Activated CD8-positive, alpha-beta memory T cell treated with anti-CD3 and anti-CD28 coated beads, Interleukin-2, amount 50 U/mL, for 1 hour (primary cell): Measurements from ENCODE around the gene PEX16.

ENCODE experiments used
- DNase-seq: peaks from one replicate; pipeline ENCODE4 v3.0.0-alpha.2; 2020; ENCODE audit errors: extremely low read depth

The PEX16 gene

DNA sequence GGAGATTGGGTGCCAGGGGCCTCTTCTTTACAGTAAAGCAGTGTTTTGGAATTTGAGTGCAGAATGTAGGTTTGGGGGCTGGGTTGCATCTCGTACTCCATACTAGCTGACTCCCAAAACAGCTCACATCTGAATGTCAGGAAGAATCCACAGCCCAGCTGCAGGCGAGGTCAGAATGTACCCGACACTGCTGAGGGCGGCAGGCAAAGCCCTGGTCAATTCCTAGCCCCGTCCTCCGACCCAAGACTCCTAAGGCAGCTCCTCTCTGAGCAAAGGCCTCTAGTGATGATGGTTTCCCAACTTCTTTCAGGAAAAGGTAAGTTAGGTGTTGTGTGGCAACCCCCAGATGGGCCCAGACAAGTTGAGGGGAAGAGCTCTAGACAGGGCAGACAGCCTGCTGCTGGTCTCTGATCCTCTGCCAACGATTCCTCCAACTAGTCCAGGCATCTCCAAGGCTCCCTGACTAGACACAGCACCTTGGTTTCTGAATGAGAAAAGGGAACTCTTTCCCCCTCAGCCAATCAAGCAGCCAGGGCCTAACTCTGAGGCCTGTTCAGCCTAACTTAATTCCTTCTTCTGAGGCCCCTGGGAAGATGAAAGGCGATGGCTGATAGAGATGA, 13.4 kb upstream of the PEX16 start:
- no peak for DNase-seq

DNA sequence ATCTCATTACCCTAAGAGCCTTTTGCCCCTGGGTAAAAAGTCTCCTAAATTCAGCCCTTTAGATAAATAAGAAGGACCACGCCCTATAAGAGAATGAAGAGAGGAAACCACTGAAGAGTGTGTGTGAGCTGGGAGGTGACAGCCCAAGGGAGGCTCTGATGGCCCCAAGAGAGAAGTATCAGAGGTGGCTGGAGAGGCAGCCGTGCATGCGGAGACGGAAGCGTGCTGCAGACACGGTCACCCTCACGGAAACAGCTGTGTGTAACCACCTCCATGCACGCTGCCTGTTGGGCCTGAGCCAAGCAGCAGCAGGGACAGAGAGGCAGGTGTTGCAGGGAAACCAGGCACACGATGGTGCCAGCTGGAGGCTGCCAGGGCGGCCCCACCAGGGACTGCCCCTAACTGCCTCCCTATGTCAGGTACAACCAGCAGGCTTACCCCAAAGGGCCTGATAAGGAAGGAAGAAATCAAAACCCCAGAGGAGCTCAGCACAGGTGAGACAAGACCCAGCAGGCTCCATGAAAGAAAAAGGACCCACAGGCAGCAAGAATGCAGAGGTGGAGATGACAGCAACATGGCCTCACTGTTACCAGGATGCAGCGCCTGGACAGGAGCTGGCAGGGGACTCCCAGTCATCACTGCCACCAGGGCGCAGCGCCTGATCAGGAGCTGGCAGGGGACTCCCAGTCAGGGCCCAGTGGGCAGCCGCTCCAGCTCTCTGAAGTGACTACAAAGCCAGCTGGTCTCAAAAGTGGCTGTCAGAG, 12.5 kb upstream of the PEX16 start:
- no peak for DNase-seq

DNA sequence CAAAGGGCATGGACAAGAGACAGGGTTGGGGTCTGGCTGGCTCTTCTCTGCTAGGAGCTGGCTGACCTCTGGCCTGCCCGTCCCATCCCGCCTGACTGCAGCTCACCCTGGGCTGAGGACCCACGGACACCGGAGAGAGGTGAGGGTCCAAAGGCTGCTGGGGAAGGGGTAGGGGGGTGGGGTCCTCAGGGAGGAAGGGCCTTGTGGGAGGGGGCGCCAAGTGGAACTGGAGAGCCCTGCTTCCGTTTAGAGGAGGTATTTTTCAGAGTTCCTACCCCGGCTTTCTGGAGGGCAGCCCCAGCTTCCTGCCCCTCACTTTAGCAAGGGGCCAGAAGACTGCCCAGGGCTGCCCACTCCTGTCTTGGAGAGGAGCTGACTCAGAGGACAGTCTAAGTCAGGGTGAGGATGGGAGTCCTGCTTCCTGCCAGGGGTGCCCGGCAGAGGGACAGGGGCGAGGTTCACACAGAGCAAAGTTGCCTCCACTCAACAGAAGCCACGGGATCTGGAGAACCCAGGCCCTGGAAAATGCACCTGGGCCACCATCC, 11.9 kb upstream of the PEX16 start:
- DNase-seq = no peak

DNA sequence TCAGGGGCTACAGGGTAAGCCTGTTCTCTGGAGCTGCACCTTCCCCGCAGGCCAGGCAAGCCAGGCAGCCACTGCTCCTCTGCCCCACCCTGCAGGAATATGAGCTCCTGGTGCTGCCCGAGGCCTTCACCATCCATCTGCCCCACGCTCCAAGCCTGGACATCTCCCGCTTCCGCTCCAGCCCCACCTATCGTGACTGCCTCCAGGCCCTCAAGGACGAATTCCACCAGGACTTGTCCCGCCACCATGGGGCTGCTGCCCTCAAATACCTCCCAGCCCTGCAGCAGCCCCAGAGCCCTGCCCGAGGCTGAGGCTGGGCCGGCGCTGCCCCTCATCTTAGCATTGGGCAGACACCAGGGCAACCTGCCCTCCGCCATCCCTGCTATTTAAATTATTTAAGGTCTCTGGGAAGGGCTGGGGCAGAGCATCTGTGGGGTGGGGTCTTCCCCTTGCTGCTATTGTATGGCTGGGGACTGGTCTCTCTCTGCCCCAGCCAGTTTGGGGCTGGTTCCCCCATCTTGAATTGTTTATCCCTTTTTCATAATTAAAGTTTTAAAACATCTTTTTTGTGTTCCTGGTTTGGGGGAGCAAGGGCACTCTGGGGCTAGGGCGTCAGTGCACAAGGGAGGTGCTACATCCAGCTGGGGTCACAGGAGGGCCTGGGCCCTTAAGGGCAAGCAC, 11.0 kb upstream of the PEX16 start:
- no peak for DNase-seq

DNA sequence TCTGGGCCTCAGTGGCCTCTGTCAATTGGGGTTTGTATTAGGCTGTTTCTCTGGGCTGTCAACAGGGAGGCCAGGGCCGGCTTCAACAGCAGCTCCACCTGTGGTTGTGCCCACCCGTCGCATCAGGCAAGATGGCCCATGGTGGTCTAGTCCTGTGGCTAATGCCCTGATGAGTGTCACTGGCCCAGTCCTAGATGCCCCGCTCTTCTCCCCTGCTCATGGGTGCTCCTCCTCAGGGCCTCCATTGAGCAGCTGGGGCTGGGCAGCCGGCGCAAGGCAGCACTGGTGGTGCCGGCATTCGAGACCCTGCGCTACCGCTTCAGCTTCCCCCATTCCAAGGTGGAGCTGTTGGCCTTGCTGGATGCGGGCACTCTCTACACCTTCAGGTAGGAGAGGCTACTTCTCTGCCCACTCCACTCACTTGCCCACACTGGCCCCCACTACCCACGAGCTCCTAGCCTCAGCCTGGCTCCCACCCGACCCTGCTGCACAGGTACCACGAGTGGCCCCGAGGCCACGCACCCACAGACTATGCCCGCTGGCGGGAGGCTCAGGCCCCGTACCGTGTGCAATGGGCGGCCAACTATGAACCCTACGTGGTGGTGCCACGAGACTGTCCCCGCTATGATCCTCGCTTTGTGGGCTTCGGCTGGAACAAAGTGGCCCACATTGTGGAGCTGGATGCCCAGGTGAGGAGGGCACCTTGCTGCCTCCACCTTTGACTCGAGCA, 10.2 kb upstream of the PEX16 start:
- no peak for DNase-seq

DNA sequence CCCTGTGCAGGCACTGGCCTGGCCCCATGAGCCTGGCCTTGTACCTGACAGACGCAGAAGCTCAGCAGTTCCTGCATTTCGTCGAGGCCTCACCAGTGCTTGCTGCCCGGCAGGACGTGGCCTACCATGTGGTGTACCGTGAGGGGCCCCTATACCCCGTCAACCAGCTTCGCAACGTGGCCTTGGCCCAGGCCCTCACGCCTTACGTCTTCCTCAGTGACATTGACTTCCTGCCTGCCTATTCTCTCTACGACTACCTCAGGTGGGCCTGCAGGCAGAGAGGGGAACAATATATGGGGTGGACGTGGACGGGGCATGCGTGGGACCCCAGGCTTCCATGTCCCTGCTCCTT, 9.6 kb upstream of the PEX16 start:
- no peak for DNase-seq

DNA sequence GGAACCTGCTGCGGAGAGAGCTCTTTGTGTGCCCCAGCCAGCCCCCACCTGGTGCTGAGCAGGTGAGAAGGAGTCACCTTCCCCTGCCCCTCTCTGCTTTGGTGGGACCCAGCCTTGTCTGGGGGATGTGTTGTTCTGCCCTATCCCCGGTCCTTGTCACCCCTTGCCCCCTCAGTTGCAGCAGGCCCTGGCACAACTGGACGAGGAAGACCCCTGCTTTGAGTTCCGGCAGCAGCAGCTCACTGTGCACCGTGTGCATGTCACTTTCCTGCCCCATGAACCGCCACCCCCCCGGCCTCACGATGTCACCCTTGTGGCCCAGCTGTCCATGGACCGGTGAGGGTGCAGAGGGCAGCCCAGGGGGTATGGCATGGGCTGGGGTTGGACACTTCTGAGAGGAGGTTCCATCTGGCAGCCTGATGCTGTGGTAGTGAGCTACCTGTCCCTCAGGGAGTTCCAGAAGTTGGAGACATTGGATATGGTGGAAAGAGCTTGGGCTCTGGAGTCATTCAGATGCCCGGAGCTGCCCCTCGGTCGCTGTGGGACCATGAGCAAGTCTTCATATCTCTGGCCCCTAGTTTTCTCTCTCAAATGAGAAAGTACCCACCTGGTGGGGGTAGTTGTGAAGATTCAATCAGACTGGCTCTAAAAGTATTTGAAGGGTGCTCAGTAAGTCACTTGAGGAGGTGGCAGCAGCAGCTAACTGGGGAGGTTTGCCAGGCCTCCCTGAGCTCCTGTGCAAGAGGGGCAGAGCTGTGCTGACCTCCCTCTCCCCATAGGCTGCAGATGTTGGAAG, 9.1 kb upstream of the PEX16 start:
- no peak for DNase-seq

DNA sequence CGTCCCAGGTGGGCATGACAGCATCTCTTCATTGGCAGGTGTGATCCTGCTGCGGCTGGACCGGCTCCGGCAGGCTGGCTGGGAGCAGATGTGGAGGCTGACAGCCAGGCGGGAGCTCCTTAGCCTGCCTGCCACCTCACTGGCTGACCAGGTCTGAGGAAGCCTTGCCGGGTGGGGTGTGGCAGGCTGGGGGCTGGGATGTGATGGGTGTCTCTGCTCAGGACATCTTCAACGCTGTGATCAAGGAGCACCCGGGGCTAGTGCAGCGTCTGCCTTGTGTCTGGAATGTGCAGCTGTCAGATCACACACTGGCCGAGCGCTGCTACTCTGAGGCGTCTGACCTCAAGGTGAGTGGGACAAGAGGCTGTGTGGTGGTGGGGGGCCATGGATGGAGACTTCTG, 8.3 kb upstream of the PEX16 start:
- no peak for DNase-seq

DNA sequence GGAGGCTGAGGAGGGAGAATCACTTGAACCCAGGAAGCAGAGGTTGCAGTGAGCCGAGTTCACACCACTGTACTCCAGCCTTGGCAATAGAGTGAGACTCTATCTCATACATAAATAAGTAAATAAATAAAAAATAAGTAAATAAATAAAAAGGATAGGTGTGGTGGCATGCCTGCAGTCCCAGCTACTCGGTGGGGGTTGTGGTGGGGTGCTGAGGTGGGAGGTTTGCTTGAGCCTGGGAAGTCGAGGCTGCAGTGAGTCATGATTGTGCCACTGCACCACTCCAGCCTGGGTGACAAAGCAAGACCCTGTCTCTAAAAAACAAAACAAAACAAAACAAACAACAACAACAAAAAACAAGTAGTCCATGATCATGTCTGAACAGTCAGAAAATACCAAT, 7.9 kb upstream of the PEX16 start:
- DNase-seq = no peak

DNA sequence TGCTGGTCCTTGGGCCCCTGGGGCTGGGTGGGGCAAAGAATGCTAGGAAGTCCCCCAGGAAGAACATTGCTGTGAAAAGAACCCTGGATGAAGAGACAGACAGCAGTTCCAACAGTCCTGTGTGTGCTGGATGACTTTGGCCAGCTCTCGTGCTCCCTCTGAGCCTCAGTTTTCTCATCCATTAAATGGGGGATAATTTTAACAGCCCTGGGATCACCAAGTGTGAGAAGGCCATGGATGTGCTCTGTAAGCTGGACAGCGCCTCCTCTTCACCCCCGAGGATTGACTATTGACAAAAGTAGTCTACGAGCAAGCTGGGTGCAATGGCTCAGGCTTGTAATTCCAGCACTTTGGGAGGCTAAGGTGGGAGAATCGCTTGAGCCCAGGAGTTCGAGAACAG, 7.2 kb upstream of the PEX16 start:
- DNase-seq = no peak

DNA sequence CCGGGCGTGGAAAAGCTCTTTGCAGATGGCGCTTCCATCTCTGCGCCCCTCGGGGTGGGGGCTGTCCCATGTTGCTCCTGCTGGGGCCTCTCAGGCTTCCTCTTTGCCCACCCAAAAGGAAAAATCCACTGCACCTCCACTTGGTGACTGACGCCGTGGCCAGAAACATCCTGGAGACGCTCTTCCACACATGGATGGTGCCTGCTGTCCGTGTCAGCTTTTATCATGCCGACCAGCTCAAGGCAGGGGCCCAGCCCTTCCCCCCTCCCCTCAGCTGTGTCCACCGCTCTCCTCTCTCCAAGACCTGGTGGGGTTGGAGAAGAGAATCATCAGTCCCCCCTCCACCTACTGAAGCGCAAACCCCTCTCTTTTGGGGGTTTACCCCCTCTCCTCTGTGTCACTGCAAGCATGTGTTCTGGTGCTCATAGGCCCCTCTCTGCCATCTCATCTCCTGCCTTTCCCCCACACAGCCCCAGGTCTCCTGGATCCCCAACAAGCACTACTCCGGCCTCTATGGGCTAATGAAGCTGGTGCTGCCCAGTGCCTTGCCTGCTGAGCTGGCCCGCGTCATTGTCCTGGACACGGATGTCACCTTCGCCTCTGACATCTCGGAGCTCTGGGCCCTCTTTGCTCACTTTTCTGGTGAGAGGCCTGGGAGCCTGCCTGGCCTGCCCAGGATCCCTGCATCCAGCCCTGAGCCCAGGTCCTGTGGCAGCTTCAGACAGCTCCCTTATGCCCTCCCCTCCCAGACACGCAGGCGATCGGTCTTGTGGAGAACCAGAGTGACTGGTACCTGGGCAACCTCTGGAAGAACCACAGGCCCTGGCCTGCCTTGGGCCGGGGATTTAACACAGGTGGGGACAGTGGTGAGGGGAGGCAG, 6.6 kb upstream of the PEX16 start:
- DNase-seq = no peak

DNA sequence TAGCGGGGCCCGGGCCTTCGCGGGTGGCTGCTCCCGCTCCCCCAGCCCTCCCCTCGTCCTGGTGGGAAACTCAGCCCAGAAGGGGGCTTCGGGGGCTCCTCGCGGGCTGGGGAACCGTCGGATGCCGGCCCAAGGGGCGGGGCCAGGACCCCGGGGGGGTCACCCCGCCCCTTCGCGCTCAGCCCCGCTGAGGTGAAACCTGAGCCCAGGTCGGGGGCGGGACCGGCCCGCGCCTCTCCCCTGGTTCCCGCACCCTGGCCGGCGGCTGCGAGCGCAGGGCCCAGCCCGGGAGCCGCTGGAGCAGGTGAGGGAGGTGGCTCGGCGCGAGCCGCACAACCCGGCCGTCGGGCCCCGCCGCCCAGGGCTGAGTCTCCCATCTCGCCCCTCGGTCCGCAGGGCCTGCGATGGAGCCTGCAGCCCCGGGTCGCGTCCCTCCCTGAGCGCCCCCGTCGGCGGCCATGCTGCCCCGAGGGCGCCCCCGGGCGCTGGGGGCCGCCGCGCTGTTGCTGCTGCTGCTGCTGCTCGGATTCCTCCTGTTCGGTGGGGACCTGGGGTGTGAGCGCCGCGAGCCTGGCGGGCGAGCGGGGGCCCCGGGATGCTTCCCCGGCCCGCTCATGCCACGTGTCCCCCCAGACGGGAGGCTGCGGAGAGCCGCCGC, 4.9 kb upstream of the PEX16 start, which contains the start of gene LARGE2:
TSS of gene LARGE2 (plus strand) at position 232 of the 658 bp plus-strand sequence. CDS start at position 459, 227 bp downstream.
- no peak for DNase-seq

DNA sequence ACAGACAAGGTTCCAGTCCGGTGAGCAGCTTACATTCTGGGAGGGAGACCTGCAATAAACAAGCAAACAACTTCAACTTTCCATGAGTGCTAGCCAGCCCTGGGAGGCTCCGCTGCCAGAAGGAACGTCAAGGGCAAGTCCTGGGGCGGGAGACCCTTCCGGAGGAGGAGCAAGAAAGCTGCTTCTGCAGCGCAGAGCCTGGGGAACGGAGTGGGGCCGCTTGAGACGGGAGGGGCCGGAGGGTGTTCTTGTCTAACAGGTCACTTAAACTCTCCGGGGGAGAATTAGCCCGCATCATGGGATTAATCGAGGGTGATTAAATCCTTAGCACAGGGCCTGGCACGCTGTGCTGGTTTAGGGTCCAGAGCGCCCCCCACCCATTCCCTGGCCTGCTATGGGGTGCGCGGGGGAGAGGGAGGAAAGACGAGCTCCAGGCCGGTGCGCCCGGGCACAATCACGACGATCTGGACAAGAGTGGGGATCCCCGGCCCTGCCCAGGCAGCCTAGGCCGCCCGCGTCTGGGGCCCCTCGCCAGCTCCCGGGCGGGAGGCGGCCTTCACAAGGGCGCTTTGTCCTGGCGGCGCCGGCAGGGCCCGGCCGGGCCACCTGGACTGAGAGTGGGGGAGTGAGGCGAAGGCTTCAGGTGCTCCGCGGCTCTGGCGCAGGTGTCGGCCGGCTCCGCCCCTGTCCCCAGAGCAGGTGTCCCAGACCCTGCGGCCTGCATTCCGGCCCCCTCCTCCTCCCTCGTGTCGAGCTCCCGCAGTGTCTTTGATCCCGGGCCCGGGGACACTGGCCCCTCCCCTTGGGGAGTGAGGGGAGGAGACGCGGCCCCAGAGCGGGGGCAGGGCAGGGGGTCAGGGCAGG, 4.1 kb upstream of the PEX16 start:
- no peak for DNase-seq

DNA sequence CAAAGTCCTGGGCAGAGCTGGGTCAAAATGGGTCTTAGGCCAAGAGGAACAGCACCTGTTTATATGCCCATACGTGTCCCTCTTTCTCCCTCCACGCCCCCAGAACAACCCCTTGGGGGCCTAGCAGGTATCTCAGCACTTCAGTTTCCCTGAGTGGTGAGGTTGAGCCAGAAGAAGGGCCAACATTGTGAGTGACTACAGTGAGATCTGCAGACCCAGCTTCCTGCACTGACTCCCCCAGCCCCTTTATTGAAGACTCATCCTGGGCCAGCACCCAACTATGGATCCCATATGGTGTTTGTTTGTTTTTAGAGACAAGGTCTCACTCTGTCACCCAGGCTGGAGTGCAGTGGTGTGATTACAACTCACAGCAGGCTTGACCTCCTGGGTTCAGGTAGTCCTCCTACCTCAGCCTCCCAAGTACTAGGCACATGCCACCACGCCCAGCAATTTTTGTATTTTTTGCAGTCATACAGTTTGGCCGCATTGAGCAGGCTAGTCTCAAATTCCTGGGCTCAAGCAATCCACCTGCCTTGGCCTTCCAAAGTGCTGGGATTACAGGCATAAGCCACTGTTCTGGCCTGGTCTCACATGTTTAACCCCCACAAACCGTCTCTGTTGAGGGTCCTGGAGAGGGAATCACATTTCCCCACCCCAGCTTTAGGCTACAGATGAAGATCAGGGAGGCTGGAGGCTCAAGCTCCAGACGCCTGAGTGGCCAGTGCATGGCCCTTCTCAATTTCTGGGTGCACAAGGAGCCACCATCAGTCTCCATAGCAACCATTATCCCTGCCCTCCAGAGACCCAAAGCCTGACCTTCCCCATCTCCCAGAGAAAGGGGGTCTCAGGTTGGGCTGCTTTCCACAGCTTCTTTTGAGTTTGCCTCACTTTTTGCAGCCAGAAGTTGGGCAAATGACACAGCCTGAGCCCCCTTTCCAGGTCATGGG, 3.1 kb upstream of the PEX16 start:
- no peak for DNase-seq

DNA sequence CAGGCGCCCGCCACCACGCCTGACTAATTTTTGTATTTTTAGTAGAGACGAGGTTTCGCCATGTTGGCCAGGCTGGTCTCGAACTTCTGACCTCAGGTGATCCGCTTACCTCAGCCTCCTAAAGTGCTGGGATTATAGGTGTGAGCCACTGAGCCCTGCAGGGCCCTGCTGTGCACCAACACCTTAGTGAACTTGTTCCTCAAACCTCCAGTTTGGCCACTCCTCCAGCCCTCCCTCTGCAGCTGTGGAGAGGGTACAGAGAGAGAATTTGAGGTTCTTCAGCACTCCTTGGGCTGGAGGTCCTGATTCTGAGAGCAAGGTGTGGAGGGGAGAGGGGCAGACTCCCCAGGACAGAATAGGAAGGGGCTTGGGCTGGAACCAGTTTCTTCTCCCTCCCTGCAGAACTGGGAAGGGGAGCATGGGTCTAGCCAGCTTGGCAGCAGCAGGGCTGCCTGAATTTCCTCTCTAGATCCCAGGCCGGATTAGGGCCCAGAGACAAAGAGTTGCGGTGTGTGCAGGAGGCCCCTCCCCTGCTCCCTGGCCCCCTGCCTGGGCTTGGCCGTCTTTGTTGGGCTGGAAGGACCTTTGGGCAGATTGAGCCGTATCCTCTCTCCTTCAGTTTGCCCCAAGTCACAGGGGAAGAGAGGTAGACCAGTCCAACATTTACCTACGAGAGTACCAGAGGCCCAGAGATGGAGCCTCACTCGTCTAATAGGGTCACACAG, 2.3 kb upstream of the PEX16 start:
- no peak for DNase-seq

DNA sequence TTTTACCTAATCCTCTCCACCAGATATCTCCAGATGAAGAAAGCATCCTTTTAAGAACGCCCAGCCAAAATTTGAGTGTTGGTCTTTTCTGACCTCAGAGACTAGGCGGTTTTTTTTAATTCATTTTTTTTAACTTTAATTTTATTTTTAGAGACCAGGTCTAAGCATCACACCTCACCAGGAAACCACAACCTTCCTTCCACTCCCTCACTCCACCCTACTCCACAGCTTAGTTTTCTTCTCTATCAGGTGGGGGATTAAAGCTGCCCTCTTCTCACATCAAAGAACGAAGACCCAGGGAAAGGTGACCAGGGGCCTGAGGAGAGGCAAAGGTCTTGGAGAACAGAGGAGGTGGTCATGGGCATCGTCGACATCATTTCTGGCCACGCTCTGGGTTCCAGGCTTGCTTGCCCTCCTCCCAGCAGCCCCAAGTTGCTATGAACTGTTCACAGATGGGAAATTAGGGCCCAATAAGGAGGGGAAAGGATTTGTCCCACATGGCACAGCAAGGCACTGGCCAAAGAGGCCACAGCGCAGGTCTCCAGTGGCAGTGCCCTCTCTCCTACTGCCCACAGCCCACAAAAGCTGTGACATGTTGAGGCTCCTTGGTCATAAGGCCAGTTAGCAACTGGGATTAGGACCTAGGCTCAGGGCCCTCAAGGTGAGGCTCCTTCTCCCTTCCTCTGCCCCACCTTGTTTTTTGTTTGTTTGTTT, 1.4 kb upstream of the PEX16 start:
- no peak for DNase-seq
